ENCODE results near the gene PRDM8.
"Not testable (repeated sequence)": the region's sequence is repeated elsewhere in the genome, so short reads cannot be mapped to it uniquely, and the experiment has no call there.

Gene PRDM8

DNA sequence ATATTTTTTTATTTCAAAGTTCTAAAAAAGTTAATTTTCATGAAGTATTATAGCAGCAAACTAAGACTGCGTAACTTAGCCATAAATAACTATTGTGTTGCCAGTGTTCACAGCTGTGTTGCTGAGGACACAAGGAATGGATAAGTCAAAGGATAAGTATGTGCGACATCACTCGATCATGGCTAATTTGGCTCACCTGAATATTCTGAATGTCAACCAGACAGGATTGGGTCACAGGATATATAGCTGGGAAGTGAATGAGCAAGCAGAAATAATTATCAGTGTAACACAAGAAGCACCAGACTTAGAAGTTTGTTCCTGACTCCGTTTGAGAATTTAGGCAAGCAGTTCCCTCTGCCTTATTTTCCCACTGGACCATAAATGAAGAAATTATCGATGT lies 33.9 kb downstream of the PRDM8 start:
- DNase-seq, result no peak

DNA sequence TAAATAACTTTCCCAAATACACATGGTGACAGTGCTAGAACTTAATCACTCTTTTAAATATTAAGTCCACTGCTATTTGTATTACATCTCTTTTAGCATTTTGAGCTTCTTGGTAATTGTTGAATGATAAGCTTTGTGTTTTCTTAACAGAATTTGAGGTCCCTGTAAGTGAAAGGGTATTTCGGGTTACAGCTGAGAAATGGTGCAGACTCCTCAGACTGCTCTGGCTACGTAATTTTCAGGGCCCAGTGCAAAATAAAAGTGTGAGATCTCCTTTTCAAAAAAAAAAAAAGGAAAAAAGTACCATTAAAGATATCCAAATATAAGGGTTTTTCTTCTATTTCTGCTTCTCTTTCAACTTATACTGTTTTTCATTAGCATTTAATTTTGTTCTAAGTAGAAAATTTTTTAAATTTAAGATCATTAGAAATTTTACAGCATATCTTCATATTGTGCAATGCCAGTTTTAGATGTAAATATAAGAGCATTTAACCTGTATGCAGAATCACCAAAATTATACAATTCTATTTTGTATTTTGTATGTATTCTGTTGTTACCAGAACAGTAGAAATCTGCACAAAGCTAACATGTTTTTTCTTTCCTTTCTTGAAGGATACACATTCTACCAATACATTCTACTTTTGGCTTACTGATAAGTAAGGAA lies 35.5 kb downstream of the PRDM8 start:
- no peak for DNase-seq

DNA sequence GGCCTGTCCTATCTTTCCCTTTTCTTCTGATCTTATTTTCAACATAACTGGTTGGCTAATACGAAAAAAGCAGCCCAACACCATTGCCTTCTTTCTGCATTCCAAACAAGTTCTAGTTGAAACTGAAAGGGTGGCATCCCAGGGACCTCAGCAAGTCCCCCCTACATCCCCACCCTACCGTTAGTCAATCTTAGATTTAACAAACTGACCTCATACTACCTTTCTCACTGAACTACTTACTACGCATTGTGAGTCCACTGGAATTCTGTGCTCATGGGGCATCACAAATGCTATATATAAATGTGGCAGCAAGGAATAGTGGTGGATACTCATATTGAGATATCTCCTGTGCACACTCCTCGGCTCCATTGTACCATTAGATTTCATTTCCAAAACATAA lies 36.1 kb downstream of the PRDM8 start:
- no peak for DNase-seq

DNA sequence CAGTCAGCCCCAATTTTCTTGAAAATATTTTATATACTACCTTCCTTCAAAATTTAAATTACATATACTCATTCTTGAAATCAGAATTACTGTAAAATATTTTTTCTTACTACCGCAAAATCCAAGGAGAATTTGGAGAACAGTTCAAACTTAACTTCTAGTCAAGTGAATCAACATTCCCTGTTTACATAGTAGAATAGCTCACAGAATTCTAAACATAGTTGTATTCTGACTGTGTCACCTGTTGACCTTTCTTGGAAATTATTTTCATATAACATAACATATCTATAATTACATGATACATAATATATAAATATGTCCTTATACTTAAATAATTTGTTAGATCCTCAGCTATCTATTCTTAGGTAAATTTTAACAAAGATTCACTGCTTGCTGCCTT lies 38.1 kb downstream of the PRDM8 start:
- DNase-seq, result no peak

DNA sequence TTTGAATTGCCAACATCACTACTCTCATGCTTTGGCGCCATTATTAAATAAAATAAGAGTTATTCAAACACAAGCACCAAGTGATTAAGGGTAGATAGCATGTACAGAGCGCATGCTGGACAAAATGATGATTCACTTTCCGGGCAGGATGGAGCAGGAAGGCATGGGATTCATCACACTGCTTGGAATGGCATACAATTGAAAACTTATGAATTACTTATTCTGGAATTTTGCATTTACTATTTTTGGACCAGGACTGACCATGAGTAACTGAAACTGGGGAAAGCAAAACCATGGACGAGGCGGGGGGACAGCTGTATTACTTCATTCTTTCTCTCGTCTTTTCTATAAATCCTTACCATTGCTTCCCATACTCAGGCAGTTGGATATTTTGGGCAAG lies 40.7 kb downstream of the PRDM8 start:
- DNase-seq, result no peak

DNA sequence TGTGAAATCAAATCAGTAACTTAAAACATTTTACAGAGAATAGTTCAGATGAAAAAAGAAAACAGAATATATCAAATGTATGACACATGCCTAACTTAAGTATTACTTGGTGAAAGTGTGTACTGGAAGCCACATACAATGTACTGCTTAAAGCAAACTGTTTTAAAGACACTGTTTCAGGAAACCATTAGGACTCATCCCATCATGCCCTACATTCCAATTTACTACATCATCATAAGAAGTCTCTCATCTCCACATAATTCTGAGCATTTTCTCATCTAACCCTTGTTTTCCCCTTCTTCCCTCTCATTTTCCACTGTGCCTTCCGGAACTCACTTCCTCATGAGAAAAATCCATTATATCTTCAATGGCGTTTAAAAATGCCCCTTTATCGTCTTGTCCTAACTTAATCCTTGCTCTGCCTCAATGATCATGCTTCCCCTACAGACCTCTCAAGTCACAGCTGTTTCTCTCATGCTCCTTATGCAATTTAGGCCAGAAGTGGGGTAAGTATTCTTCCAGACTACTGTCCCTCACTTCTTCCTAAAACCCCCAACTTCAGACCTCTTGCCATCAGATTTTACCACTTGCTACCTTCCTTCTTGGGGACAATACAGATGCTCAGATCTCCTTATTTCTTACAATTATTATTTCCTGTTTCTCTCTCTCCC lies 42.3 kb downstream of the PRDM8 start:
- DNase-seq, result no peak

DNA sequence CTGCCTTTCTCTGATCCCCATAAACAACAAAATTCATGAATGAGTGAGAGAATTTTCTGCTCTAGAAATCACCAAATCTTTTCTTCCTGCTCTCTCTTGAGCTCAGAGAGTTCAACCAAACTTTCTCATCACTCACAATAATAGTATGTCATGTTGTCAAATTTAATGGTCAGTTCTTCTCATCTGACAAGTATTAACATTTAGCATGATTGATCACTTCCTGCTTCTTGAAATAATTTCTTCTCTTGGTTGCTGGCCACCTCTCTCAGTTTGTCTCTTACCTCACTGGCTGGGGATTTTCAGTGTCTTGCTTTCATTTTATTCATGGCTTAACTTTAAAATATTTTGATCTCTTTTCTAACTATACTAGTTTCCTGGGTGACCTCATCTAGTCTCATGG lies 43.7 kb downstream of the PRDM8 start:
- no peak for DNase-seq

DNA sequence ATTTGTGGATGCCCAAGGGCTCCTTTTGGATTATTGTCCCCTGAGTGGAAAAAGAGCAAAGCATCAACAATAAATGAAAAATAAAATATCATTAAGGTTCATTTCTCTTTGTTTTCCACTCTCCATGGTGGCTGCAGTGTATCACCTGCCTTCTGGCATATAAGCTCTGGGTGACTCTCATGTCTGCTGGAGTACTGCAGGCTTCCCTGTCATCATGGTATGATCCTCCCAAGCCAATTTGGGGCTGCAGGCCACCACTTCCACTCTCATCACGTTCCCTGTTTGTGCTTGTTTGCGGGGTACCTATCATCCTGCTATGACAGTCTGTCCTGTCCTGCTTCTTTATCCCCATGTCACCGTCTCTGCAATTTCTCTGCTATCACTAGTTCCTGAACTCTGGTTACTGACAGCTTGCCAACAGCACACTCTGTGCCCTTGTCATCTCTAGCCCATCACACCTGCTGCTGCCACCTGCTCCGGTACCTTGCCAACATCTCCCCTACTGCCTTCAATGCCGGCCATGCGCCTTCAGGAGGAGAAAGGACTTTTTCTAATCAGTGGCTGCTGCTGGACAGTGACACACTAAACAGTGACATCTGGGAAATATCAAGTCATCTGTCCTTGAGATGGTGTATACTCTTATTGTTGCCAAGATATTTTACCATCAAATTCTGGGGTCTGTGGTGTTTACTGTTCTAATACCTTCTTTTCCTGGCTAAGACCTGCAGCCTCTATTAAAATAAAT lies 46.1 kb downstream of the PRDM8 start:
- DNase-seq, result no peak

DNA sequence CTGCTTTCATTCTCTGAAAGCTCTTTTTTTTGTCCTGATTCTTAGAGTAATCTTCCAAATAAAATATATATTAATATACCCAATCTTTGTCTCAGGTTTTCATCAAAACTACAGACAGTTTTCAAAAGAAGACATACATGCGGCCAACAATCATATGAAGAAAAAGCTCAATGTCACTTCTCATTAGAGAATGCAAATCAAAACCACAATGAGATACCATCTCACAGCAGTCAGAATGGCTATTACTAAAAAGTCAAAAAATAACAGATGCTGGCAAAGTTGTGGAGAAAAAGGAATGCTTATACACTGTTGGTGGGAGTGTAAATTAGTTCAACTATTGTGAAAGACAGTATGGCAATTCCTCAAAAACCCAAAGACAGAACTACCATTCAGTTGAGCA lies 50.2 kb downstream of the PRDM8 start:
- not testable (repeated sequence) for DNase-seq

DNA sequence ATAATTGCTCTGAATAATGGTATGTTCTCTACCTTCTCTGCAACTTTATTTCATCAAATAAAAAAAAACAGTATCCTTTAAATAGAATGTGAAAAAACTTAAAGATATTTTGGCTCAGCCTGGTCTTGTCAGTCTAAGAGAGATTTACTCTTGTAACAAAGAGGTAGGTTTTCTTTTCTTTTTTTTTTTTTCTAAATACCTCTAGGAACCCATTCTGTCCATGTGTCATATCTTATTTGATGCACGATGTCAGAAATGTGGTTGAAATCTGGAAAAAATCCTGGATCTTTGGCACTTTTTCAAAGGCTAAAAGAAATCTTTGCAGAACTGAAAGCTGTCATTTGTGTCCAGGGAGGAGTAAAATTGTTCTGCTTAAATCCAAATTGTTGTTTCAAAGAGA lies 51.8 kb downstream of the PRDM8 start:
- DNase-seq, result no peak

DNA sequence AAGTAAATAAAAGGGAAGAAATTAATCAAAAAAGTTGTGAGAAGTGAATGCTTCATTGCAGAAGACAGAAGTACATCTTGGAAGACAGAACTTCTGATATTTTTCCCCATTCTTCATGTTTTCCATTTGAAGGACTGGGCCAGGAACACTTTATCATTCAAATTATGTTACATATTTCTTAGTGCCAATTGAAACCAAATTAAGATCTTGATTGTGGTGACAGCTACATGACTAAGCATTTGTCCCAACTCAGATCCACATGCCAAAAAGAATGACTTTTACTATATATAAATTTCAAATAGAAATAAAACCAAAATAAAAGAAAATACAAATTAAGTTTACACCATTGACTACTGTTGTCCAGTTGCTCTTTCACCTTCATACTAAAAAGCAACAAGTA lies 55.1 kb downstream of the PRDM8 start:
- DNase-seq, result no peak

DNA sequence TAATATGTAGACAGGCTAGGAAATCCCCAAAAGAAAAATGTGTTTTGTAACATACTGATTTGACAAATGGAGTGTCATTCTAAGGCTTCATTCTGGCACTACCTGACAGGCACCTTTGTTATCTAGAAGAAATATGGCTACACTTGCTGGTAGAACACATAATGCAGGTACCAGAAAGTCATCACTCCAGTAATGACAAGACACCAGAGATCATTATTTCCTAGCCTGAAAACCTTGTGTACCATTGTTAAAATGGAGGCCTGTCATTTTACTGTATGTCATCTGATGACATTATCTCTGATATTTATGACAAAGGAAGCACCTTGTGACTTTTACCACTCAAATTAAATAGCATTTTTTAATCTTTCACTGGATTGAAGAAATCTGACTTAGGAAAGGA lies 55.6 kb downstream of the PRDM8 start:
- no peak for DNase-seq

DNA sequence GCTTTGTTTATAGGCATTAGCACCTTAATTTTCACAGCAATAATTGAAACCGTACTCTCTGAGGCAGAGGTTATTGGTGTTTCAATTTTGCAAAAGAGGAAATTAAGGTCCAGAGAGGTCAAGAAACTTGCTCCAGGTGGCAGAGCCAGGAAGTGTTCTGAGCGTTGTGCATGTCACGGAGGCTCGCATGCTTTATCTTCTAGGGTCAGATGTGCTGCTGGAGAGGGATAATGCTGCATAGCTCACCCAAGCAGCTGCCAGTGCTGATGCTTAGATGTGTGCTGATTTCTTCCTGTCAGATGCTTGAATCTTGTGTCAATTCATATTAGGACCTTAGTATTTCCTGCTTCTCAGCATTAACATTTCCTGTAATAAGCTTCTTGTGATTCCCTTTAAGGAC lies 56.2 kb downstream of the PRDM8 start:
- DNase-seq, result no peak
